ENCODE measurements around the gene CHRND.

CHRND gene

GRCh38 chr2:232488097-232488711, 37.8 kb upstream of the CHRND start:
- no peak for DNase-seq (ENCODE audit: low spot score)

DNA sequence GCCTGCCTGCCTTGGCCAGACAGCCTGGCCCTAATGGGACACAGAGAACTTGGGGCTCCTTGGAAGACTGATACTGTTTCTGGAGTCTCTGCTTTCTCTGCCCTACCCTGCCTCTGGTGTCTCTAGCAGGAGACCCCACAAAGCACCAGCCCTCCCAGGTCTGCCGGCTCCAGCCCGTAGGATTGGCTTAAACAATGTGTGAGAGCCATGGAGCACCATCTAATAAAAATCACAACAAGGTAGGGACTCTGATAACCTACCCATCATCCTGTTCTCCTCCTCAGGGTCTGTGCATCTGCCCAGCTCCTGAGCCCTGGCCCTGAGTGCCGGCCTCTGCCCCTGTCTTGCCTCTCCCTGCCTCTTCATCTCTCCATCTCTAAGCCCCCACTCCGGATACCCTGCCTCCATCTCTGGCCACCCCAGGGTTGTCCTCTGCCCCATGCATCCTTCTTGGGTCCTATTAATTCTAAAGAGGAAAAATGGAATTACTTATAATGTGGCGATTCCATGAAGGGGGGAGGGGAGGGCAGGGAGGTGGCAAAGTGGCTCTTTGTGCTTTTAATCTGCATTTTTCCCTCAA, 37.1 kb upstream of the CHRND start:
- DNase-seq (ENCODE audit: low spot score): no peak

- DNase-seq (ENCODE audit: low spot score): no peak
Measured at GRCh38 chr2:232489516-232490220, 36.3 kb upstream of the CHRND start.

- no peak for DNase-seq (ENCODE audit: low spot score)
Measured at GRCh38 chr2:232490221-232491138, 35.5 kb upstream of the CHRND start.

GRCh38 chr2:232491139-232491780, 34.7 kb upstream of the CHRND start:
- no peak for DNase-seq (ENCODE audit: low spot score)

DNA sequence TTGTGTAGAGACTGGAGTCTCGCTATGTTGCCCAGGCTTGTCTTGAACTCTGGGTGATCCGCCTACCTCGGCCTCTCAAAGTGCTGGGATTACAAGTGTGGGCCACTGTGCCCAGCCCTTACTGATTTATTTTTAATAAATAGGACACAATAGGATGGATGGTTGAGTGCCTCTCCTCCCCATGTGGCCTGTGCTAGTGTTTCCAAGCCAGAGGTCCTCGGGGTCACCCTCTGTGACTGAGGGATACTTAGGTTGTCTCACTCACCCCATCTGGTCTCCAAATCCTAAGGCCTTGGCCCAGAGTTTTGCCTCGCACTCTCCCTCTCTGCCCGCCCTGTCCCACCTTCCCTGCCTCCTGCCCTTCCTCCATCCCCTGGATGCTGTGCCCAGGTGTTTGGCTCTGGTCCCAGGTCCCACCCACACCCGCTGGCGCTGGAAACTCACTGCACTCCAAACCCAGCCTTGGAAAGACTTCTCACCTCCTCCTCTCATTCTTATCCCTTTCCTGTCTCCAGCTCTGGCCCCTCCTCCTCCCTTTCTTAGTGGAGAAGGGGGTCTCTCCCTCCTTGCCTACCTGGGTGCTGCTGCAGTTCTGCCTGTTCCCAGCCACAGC, 33.6 kb upstream of the CHRND start:
- no peak for DNase-seq (ENCODE audit: low spot score)

DNA sequence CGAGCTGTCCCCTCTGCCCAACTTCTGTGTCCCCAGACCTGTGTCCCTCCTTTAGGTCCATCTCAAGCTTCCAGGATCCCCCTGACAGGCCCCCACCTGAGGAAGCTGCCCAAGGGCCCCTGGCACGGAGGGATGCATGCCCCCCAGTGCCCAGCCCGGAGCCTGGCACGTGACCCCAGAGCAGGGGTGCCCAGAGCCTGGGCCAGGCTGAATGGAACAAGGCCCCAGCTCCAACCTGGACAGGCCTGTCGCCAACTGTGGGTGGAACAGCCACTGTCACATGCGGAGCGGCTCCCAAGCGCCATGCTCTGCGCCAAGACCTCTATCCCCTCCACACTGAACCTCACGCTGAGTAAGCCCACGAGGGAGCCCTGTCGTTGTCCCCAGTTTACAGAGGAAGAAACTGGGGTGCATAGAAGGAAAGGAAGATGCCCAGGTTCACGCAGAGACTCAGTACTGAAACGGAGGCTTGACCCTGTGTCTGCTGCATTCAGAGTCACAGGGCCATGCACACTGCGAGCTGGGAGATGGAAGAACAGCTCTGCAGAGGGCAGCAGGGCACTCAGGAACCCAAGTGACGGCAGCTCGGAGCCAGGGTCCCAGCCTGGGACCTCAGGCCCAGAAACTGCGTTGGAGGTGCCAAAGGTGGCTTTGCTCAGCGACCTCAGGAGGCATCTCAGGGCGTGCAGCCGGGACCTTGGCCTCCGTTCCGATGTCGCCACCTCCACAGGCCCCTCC, 32.8 kb upstream of the CHRND start:
- DNase-seq (ENCODE audit: low spot score): no peak

GRCh38 chr2:232493701-232494474, 32.1 kb upstream of the CHRND start:
- no peak for DNase-seq (ENCODE audit: low spot score)

- no peak for DNase-seq (ENCODE audit: low spot score)
Measured at GRCh38 chr2:232494542-232494941, 31.4 kb upstream of the CHRND start.

DNA sequence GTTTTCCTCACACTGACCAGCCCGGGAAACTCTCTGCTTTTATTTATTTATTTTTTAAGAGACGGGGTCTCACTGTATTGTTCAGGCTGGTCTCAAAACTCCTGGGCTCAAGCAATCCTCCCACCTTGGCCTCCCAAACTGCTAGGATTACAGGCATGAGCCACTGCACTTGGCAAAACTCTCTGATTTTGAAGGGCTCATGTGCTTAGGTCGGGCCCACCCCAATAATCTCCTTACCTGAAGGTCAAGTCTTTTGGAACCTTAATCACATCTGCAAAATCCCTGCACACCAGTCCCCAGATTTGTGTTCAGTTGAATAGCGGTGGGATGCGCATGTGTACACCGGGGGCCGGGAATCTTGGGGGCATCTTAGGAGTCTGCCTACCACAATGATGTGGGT, 30.7 kb upstream of the CHRND start:
- DNase-seq (ENCODE audit: low spot score): no peak

DNA sequence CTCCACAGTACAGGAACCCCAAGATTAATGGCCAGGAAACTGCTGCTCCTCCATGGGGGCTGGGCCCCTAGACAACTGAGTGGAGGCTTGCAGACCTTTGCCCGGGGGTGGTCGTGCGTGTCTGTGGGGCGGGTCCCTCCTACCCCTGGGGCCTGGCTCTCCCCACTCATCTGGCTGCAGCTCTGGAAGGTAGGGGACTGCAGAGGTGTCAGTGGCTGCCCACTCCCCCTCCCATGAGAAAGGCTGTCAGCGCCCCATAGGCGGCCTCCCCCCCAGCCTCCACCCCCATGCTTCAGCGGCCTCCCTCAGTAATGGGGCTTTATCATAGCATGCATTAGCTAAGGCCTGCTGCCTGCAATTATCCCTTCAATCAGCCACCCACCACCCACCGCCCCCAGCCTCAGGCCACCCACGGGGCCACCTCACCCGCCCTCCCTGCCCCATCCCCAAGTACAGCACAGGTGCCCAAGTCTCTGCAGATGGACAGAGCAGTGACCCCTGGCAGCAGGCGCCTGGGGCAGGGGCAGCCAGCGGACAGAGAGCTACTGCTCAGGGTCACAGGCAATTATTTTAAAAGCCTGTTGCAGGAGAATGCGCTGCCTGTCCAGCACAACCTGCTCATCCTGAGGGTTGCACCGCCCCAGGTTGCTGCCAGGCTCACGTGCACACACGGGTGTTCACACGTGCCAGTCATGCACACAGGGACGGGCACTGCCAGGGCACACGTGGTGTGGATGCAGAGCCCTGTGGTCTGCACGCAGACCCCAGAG, 29.3 kb upstream of the CHRND start:
- DNase-seq (ENCODE audit: low spot score): no peak

- DNase-seq (ENCODE audit: low spot score): no peak
Measured at GRCh38 chr2:232497348-232497747, 28.6 kb upstream of the CHRND start.

GRCh38 chr2:232498452-232498851, 27.5 kb upstream of the CHRND start:
- DNase-seq (ENCODE audit: low spot score): no peak

GRCh38 chr2:232501331-232501771, 24.6 kb upstream of the CHRND start:
- no peak for DNase-seq (ENCODE audit: low spot score)

- no peak for DNase-seq (ENCODE audit: low spot score)
Measured at GRCh38 chr2:232501794-232502390, 24.1 kb upstream of the CHRND start.

- DNase-seq (ENCODE audit: low spot score): no peak
Measured at GRCh38 chr2:232502511-232502910, 23.4 kb upstream of the CHRND start.

DNA sequence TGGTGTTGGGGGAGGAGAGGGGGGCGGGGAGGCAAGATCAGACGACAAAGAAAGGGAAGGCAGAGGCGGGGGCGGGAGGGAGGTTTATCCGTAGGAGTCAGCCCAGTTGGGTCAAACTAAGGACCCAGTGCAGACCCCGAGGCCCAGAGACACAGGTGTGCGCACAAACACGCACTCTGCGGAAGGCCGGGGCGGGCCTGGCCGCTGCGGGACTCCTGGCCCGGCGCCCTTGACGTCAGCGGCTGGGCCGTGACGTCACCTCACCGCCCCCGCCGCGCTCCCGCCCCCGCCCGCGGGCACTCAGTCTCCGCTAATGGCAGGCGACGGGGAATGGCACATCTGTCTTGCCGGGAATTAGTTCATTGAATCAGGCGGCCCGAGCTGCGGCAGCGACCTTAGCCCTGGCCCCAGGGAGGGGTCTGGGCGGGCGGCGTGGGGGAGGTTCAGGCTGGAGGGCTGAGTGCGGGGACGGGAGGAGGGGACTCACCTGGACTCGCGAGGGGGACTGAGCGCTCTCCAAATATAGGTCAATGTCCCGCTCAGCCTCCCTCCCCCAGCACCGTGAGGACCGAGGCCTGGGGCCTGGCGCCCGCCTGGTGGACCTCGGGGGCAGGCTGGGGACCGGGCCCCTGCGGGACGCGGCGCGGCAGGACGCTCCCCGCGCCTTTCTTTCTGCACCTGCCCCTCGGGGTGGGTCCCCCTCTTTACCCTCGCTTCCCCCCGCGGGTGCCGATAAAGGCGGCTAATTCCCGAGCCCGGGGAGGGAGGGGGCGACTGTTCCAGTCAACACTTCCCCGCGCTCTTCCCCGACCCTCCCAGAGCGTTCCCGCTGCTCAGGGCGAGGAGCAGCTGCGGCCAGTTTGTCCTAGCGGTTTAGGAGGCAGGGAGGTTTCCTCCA, 22.8 kb upstream of the CHRND start:
- no peak for DNase-seq (ENCODE audit: low spot score)

DNA sequence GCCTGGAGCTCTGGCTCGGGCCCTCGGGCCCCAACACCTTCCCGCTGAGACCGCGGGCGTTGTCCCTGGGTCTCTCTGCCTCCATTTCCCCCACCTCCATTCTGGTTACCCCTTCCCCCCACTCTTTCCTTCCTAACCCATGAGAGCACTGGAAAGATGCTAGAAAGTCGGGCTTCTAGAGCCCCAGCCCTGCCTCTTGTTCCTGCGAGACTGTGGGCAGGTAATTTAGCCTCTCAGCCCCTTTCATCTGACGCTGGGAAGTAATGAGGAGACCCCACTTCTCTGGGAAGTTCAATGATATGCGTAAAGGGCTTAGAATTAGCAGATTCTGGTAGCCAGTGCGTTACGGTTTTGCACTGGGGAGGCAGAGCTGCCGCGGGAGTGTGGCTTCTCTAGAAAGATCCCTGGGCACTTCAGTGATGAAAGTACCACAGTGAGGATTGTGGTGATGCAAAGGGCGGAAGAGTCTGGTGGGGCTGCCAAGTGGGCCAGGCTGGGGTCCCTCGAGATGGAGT, 22.1 kb upstream of the CHRND start:
- DNase-seq (ENCODE audit: low spot score): no peak

All from hematopoietic multipotent progenitor cell treated with erythropoietin and hydrocortisone succinate and interleukin-3 and kit ligand, for 17 days (in vitro differentiated cells).